HG03558 (cell line): ENCODE data around the gene WNT16.
"Not testable (repeated sequence)": the region's sequence is repeated elsewhere in the genome, so short reads cannot be mapped to it uniquely, and the experiment has no call there.

ENCODE experiments used
- ATAC-seq: cut with Tn5 transposase; IDR thresholded peaks from one replicate; pipeline ENCODE4 v1.9.1; 2021; ENCODE audit warnings: moderate number of reproducible peaks; ENCODE audit not compliant: unreplicated experiment; ENCODE audit errors: extremely low read depth

The WNT16 gene

DNA sequence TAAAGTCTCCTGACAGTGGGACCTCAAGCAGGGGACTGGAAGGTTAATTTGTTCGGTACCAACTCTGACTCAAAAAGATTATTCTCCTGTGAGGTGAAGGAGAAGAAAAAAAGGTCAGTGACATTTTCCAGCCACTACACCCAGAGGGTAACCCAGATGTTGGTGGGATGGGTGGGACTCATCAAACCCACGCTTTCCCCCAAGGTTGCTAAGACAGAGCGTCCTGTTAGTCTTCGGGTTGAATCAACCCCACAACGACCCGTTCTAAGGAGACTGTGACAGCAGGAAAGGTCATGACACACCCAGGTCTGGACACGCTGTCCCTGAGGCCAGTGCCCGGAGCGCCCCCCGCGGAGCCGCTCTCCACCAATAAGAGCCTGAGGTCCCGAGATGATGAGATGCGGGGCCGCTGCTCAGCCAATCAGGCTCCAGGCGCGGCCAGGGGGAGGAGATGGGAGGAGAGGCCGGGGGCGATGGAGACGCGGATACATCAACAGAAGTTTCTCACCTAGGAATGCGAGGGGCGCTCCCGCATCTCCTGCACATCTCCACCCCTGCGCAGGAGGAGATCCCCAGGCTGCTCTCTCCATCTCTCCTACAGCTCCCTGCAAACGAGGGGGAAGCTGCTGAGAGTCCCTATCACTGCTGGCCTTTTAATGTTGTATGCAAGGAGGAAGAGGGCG is at the start of gene WNT16:
Gene WNT16, plus strand, starts transcription at position 493 of the 683 bp plus-strand sequence. CDS start 293 bp downstream, outside the sequence.
- no peak for ATAC-seq

GRCh38 chr7:121279060-121279620 is 49.7 kb upstream of the WNT16 start:
- ATAC-seq, result no peak

DNA sequence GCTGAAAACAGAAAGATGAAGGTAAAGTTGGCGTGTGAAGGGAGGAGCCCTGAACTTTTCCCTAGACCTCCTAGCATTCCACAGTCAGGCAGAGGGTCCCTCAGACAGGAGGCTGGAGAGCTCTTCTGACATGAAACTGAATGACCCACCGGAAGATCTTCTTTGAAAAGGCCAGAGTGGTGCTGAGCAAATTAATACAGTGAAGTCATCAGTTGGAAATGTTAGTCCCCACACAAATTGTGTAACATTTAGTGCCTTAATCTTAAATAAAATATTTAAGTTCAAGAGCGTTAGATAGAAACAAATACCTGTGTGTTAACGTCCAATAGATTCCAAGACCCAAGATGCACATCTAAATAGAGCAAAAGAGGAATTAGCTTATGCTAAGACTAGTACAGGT is 49.0 kb upstream of the WNT16 start:
- ATAC-seq, result no peak

GRCh38 chr7:121280656-121281055 is 48.1 kb upstream of the WNT16 start:
- ATAC-seq, result no peak

DNA sequence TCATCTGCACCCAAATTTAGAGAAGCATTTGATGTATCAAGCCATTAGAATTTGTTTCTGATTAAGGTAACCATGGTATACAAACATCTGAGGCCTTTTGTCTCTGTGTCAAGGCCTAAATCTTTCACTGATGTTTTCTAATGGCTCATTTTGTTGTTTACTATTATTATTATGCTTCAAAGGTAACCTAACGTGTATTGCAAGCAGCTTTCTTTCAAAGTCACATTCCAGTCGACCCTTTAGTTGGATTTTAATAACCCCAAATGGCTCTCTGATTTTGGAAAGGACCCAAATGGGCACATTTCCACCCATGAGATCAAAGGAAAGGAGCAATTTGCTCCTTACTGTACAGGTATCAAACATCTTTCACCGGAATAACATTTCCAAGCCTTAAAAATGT is 46.7 kb upstream of the WNT16 start:
- ATAC-seq, result no peak

- no peak for ATAC-seq
Observed at GRCh38 chr7:121285066-121285667, 43.6 kb upstream of the WNT16 start.

GRCh38 chr7:121286186-121286585 is 42.6 kb upstream of the WNT16 start:
- ATAC-seq, result no peak

DNA sequence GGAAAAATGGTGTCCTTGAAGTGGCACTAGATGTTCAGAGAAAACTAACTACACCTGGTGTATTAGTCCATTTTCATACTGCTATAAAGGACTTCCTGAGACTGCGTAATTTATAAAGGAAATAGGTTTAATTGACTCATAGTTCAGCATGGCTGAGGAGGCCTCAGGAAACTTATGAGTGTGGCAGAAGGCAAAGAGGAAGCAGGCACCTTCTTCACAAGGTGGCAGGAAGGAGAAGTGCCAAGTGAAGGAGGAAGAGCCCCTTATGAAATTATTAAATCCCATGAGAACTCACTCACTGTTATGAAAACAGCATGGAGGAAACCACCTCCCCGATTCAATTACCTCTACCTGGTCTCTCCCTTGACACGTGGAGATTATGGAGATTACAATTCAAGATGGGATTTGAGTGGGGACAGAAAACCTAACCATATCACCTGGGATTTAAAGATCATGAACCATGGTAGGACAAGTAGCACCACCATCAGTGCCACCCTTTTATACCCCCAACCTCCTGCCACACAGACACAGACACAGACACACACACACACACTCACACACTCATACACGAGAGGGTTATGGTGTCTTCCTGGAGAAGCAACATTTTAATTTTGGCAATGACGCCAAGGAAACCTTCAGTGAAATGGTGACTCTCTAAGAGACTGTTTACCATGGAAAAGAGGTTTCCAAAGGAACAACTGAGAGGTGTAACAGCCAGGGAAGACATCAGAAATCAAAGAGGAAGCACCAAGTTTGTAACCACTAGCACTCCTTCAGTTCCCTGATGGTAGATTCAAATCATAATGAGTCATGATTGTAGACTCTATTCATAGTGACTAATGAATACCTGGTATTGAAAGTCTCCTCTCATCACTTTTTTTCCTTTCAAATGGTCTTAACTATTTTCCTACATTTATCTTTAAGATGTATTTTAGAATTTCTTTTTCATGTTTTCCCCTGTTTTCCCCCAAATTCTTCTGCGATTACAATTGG is 41.8 kb upstream of the WNT16 start:
- ATAC-seq, result no peak

GRCh38 chr7:121288894-121289293 is 39.9 kb upstream of the WNT16 start:
- no peak for ATAC-seq

- not testable (repeated sequence) for ATAC-seq
Observed at GRCh38 chr7:121289930-121290329, 38.9 kb upstream of the WNT16 start.

- no peak for ATAC-seq
Observed at GRCh38 chr7:121294448-121294992, 34.3 kb upstream of the WNT16 start.

DNA sequence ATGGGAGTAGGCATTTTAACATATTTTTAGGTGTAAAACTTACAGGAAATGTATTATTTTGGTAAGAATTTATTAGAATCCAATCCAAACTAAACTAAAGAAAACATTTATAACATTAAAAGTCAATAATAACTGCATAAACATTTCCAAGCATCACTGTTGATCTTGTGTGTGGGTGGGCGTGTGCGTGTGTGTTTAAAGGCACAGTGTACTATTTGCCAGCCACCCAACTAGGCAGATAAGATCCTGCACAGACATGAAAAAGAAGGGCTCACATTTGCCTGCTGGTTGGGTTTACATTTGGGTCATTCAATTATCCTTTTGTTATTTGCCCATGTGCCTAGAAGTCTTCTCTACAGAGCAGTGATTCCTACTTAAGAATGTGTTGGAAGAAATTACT is 31.0 kb upstream of the WNT16 start:
- no peak for ATAC-seq

GRCh38 chr7:121298831-121299239 is 30.0 kb upstream of the WNT16 start:
- ATAC-seq, result no peak

DNA sequence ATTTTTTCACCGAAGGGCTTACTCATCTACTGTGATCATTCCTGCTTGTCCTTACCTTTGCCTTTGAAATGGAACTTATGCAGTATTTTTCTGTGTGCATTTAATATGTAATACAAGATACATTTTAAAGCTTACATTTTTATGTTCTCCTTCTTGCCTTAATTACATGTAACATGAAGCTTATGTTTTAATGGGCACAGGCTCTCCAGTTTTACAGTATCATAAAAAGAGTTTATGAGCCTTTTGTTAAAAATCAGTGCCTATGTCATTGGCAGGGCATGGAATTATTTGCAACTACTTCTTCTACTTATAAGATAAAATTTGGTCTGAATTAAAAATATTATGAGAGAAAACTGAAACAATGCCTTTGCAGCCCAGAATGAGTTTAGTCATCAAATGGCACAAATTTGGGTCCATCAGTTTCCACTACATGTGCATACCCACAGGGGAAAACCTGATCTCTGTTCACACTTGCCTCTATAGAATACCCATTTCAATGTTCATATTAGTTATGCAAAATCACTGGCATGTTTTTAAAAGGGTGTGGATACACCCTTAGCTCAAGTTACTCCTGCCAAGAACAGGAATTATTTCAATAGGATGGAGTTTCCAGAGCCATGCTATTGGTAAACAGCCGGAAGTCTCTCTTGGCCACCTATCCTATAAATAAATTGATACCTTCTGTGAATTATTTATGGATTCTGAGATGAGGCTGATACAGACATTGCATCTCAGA is 27.9 kb upstream of the WNT16 start:
- ATAC-seq, result no peak

GRCh38 chr7:121301446-121302213 is 27.2 kb upstream of the WNT16 start:
- no peak for ATAC-seq

- peak; percentile 81 for ATAC-seq
Observed at GRCh38 chr7:121302214-121302745, 26.5 kb upstream of the WNT16 start.

- no peak for ATAC-seq
Observed at GRCh38 chr7:121303422-121304101, 25.2 kb upstream of the WNT16 start.

GRCh38 chr7:121304102-121304658 is 24.6 kb upstream of the WNT16 start:
- no peak for ATAC-seq
